HG02759 (cell line): ENCODE measurements around the gene TMEM147.
A peak's percentile ranks its signal among the peaks of the same experiment; 100 is the strongest.

ENCODE experiments used
- ATAC-seq: cut with Tn5 transposase; IDR thresholded peaks from one replicate; pipeline ENCODE4 v1.9.1; 2021; ENCODE audit warnings: mild to moderate bottlenecking, moderate library complexity; ENCODE audit not compliant: unreplicated experiment

TMEM147 gene

DNA sequence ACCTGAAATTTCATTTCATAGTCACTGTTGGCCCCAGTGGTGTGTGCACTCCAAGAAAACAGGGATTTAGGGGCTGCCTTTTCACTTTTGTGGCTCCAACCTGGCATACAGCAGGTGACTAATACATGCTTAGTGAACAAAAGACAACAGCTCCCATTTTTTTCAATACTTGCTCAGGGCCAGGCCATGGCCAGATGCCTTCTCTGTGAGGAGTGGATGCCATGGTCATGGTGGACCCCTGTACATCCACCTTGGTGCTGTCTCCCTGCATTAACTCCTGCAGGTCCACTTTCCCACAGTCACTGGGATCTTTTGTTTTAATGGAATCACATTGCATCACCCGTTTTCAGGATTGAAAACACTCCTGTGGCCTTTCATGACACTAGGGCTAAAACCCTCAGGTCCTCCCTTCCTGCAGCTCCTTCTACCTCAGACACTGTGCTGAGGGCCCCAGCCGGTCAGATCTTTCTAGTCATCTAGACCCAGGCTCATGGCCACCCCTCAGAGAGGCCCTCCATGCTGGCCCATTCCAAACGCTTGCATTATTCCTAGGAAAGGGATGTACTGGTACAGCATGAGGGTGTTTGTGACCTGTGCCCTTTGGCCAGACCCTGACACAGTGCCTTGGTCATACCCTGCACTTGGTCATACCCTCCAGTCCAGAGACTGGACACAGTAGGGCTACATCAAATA lies 1.2 kb upstream of the TMEM147 start:
- no peak for ATAC-seq

DNA sequence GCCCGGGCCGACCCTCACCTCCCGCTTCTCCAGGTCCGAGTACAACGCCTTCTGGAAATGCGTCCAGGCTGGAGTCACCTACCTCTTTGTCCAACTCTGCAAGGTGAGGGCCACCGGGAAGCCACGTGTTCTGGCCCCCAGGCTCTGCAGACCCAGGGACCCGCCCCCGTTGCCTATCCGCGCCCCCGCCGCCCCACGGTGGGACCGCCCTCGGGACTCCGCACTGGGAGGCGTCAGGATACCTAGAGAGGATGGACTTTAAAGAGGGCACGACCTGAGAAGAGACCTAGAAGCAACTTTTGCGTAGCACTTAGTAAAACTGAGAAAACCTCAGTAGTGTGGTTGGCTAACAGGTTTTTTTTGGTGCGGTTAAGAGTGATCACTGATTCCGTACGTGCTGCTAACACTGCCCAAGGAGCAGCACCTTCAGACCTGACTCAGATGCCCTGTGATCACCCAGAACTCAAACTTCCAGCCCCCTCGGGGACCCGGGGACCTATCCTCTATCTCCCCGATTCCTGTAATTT lies 492 bp downstream of the TMEM147 start:
- peak; percentile 52 for ATAC-seq

DNA sequence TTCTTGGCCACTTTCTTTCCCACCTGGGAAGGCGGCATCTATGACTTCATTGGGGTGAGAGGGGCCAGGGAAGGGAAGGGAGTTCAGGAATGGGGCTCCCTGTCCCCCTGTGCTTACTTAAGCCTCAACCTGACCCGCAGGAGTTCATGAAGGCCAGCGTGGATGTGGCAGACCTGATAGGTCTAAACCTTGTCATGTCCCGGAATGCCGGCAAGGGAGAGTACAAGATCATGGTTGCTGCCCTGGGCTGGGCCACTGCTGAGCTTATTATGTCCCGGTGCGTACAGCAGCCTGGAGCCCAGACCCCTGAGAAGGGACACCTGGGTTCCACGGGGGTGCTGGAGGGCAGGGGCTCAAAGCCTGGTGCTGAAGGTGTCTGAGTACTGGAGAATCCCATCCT lies 1.1 kb downstream of the TMEM147 start:
- no peak for ATAC-seq

DNA sequence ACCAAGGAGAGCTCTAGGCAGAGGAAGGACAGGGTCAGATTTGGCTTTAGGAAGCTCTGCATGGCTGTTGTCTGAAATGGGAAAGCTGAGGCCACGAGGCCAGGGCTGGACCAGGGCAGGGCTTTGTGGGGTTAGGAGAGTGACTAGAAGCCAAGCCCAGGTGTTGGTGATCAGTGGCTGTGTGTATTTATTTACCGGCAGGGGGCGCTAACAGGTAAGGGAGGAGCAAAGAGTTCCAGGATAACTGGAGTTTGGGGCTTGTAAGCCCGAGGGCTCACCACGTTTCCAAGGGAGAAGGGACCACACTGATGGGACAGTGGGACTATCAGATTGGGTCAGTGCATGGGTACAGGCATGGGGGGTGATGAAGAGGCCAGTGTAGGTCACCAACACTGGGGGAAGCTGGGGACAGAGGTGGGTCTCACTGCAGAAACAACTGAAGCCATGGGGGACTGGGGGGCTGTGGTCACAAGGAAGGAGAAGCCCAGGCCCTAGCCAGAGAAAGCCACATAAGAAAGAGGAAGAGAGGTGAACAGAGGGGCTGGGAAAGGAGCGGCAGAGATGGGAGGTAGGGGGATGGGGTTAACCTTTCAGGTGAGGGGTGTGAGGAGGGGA lies 3.9 kb downstream of the TMEM147 start:
- no peak for ATAC-seq

DNA sequence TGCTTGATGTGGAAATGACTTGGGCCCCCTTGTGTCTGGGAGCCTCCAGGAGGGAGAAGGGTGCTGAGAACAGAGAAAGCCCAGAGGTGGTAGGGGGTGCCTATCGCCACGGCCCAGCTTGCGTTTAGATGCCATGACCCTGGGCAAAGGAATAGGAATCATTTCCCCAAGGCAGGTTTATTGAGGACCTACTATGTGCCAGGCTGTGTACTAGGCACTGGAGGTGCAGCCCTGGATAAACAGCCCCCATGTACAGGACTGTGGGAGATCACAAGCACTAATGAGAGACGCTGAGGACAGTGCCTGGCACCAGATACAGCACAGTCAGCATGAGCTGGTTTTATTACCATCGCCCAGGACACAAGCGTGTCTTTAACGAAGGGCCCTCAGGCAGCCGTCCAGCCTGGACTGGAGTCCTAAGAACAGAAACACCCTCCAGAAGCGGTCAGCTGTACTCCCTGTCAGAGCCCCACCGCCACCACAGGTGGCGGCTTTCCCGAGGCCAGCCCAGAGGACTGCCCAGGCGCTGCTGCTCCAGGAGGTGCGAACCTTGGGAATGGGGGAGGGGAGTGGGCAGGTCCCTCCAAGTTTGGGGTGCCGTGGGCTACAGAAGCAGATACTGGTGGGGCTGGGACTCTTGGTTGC lies 4.6 kb downstream of the TMEM147 start:
- ATAC-seq = no peak

DNA sequence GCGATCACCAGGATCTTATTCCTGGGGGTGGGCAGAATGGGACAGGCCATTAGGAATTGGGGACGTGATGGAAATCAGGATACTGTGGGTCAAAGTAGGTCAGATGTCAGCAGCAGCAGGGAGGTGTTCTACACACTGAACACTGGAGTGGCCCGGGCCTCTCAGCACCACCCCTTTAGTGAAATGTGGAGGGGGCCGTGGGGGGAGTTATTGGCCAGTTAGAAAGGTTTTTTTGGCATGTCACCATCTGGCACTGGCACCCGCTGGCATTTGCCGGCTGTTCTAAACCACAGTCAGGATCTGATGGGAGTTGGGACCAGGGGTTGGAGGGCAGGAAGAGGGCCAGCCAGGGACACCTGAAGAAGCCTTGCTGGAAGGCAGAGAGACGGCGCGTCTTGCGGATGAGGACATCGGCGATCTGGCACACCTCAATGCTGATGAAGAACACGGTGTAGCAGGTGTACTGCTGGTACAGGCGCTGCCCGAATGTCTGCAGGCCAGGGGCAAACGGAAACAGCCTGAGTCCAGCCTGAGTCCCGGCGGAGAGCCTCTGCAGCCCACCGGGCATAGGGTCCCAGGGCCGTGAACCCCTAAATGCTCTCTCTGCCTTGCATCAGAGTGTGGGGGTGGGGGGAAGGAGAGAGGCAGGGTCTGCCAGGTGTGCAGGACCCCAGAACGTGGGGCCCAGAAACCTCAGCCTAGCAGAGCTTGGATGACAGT lies 5.8 kb downstream of the TMEM147 start:
- ATAC-seq = no peak

DNA sequence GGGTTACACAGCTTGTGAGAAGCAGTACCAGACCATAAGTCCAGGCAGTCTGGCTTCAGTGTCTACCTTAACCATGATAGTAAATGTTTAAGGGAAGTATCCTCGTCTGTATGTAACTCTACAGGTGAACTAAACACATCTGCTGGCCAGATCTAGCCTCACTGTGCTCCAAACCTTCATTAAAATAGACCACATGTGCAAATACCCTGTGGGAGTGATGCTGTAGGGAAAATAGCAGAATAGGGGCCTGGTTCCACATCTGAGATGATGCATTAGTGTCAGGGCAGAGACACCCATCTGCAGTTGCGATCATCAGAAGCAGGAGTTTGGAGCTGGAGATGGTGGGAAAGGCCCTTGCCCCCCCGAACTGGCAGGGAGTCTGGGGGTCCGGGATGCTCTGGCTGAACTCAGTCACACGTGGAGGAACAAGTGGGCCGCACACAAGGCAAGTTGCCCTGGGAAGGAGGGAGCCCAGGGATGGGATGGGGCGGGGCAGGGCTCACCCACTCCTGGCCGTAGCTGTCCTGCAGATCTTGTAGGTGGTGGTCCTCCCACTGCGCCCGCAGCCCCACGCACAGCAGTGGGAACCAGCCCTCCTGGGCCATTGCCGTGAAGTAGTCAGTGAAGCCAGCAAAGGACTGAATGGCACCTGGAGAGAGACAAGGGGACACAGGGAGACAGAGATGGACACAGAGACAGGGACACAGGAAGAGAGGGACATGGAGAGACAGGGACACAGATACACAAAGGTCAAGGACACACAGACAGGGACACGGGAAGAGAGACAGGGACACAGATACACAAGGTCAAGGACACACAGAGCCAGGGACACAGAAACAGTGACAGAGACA lies 7.3 kb downstream of the TMEM147 start:
- no peak for ATAC-seq

DNA sequence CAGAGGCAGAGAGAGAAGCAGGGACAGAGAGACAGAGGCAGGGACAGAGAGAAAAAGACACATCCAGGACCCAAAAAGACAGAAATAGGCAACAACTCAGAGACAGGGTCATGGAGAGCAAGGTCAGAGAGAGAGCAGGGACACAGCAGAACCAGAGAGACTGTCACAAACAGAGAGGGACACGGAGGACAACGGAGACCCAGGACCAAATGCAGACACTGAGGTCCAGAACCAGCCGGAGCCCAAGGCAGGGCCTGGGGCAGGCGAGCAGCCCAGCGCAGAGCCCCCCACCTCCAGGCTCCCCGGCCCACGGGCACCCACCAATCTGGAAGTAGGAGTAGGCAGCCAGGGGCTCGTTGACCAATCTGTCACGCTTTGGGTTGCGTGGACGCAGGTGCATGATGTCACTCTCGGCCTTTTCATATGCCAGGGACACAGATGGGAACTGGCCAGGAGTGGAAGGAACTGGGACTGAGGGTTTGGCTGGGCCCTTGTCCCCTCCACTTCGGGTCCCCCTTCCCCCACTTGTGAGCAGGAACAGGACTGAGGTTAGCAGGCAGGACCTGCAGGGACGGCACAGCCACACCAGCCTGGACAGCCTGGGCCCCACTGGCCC lies 8.1 kb downstream of the TMEM147 start:
- ATAC-seq = no peak

DNA sequence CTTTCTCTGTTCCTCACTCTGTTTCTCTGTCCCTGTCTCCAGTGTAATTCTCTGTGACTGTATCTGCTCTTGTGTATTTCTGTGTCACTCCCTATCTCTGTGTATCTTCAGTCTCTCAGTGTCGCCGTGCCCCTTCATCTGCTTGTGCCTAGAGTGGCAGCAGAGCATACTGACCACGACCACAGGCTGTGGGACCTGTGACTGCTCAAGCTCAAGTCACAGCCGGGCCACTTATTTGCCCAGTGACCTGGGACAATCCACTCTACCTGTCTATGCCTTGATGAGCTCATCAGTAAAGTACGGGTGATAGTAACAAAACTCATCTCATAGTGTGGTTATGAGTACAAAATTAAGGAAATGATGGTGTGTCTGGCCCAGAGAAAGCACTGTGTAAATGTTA lies 8.7 kb downstream of the TMEM147 start:
- ATAC-seq = no peak

DNA sequence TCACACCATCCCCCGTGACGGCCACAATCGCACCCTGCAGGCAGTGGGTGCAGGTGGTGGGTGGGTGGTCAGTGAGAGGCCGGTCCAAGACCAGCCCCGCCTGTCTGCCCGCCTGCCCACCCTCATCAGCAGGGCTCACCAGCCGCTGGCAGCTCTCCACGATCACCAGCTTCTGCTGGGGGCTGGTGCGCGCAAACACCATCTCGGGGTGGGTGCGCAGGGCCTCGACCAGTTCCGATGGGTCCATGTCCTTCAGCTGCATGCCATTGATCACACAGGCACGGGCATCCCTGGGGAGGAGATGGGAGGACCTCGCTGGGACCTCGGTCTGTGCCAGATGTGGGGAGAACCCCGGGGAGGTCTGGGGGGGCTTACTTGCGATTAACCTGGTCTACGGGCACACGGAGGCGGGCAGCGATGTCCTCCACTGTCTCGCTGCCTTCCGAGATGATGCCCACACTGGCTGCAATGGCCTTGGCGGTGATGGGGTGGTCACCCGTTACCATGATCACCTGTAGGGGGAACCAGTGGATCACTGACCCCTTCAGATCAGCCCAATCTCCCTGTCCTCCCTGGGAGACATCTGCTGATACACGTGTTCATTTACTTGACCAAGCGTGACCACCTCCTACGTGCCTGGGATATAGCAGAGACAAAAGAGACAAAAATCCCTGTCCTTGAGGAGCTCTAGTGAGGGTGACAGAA lies 10.0 kb downstream of the TMEM147 start:
- no peak for ATAC-seq

DNA sequence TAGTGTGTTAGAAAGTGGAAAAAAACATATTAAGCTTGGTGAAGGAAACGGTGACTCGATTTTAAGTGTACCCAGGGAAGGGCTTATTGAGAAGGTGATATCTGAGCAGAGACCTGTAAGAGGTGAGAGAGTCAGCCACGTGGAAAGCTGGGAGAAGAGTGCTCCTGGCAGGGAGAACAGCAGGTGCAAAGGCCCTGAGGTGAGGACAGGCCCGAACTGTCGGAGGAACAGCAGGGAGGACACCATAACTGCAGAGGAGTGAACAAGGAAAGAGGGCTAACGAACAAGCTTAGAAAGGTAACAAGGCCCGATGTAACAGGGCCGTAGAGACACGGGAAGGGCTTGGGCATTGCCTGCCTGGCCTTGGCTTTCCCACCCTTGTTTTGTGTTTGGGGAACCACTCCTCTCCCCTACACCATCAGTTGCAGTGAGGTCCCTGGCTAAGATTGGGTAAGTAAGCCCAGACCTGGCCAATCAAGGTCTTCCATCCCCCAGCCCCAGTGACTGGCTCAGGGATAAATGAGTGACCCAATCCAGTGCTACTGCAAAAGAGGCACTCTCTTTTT lies 10.7 kb downstream of the TMEM147 start:
- ATAC-seq = no peak

DNA sequence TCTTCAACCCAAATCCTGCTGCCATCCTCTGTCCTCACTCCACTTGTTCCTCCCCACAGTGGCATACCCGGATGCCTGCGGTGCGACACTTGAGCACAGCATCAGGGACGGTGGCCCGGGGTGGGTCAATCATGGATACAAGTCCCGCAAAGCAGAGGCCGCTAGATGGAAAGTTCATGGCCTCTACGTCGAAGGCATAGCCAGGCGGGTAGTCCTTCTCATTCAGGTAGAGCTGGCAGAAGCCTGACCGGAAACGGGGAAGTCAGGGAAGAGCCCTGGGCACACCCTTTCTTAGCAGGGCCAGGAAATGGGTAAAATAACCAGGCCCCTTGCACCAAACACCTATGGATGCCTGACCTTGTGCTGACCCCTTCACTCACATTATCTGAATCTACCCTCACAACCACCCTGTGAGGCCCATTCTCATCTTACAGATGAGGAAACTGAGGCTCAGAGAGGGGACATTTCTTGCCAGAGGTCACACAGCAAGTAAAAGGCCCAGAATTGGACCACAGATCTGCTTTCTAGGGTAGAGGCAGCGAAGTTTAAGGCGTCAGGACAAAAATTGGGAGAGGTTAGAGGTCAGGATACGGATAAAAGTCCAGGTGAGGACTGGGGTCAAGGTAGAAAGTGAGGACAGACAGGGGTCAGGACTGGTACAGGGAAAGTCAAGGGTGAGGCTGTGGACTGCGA lies 11.6 kb downstream of the TMEM147 start:
- ATAC-seq = no peak

DNA sequence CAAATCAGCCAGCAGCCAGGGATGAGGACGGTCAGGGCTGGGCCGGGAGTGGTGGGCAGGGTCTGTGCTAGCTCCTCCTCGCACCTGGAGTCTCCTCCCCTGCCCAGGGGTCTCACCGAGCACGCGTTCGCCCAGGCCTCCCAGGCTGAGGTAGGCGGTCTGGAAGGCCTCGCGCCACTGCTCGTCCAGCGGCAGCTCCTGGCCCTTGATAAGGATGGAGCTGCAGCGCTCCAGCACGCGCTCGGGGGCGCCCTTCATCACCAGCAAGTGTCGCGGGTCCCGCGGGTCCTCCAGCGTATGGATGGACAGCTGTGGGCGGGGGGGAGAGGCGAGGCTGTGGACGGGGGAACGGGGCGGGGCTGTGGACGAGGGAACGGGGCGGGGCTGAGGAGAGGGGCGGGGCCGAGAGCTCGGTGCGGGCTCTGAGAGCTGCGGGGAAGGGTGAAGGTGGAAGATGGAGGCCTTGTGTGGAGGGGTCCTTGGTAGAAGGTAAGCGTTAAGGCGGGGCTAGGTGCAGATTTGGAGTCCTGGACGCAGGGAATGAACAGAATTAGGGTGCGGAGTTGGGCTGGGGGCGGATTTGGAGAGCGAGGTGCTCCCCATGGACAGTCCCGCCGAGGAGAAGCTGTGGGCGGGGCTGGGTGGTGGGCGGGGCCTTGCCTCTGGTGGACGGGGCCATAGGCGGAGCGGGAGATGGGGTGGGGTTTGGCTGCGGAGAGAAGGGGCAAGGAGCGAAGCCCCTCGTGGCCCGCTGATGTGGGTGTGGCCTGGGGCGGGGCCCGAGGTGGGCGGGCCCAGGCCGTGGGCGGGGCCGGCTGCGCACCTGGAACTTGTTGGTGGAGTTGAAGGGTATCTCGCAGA lies 12.3 kb downstream of the TMEM147 start:
- no peak for ATAC-seq

DNA sequence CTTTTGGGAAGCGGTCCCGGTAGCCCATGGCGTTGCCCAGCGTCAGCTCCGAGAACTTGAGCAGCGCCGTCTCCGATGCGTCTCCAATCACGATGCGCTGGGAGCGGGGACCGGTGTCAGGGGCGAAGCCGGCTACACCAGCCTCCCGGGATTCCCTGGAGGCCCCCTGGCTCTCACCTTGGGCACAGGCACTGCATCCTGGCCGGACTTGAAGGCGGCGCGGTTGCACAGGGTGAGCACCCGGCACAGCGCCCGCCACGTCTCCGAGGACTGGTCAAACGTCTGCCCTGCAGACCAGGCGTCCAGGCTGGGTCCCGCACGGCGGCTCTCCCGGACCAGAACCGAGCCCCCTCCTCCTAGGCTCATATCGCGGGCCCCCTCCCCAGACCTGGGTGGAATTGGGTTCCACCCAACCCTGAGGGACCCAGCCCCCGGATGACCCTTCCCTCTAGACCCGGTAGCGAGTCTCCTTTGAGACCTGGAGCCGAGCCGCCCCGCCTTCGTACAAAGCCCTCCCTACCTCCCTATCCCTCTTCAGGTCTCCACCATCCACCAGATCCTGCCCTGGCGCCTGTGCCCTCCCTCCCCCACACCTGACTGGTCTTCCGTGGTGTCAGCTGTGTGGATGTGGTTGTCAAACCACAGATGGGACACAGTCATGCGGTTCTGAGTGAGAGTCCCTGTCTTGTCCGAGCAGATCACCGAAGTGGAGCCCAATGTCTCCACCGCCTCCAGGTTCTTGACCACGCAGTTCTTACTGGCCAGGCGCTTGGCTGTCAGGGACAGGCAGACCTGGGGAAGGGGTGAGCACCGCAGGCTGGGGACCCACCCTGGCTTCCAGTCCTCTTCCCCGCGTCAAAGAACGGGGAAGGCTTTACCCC lies 13.2 kb downstream of the TMEM147 start:
- ATAC-seq = no peak

DNA sequence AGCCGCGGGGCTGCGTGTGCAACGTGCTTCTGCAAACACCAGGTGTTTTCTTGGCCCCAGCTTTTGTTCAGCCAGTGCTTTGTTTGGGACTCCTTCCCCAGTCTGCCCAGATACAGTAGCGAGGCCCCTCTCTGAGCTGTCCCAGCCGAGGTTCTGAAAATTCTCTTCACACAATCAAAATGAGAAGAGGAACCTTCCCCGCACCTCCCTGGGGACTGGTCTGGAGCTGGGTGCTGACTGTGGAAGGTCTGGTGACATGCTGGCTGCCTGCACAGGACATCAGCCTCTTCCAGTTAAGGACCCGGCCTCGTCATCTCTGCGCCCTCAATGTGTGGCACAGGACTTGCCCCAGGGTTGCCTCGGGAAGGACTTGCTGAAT lies 13.8 kb downstream of the TMEM147 start:
- peak; percentile 72 for ATAC-seq

DNA sequence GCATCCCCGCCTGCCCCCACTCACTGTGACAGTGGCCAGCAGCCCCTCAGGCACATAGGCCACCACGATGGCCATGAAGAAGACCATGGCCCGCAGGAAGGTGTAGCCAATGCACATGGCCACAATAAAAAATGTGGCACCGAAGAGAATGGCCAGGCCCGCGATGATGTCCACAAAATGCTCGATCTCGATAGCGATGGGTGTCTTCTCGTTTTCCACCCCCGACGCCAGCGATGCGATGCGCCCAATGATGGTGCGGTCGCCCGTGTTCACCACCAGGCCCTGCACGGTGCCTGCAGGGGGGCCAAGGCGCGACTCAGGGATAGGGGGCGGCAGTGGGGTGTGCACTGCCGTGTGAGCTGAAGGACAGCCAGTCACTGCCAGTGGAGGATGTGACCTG lies 14.4 kb downstream of the TMEM147 start:
- ATAC-seq = no peak

DNA sequence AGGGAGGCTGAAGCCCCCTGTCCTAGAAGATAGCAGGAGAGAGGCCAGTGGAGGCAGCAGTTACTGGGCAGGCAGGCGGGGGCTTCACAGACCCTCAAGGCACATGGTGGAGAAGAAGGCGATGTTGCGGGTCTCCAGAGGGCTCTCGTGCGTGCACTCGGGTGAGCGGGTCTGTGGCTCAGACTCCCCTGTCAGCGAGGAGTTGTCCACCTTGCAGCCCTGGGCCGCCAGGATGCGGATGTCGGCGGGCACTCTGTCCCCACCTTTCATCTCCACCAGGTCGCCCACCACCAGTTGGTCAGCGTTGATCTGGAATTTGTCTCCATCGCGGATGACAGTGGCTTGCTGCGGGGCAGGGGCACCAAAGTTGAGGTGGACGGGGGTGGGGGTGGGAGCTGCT lies 14.8 kb downstream of the TMEM147 start:
- ATAC-seq = no peak
